Ascending aorta (tissue), 2 donors: Measurements from ENCODE around the gene ZNF334. TPM values are rescaled to one million over a fixed set of nuclear protein-coding genes. Genes with fewer than 3 reads are reported as not detected.

Experiments used
- DNase-seq, 2 donors: peaks; one replicate each; pipeline ENCODE4 v3.0.0-alpha.2; 2019; ENCODE audit warnings: low spot score in 2 of 2
- H3K27ac ChIP-seq, 2 donors: fragments of 200-600 bp; sonication (generic); one replicate each; pipeline ENCODE4 v1.5.1; 2016 to 2017; ENCODE audit warnings: mild to moderate bottlenecking in 1 of 2
- H3K27me3 ChIP-seq: fragments of 200-600 bp; sonication (generic); one replicate; pipeline ENCODE4 v1.5.1; 2017
- H3K36me3 ChIP-seq, 2 donors: fragments of 200-600 bp; sonication (generic); one replicate each; pipeline ENCODE4 v1.5.1; 2016
- H3K4me1 ChIP-seq, 2 donors: fragments of 200-600 bp; sonication (generic); one replicate each; pipeline ENCODE4 v1.5.1; 2016 to 2017; ENCODE audit warnings: mild to moderate bottlenecking in 1 of 2
- H3K4me3 ChIP-seq, 2 donors: fragments of 200-600 bp; sonication (generic); one replicate each; pipeline ENCODE4 v1.5.1; 2016 to 2017; ENCODE audit warnings: mild to moderate bottlenecking in 1 of 2
- H3K9me3 ChIP-seq, 2 donors: fragments of 200-600 bp; sonication (generic); one replicate each; pipeline ENCODE4 v1.5.1; 2016
- CTCF ChIP-seq, 3 experiments: fragments of 200-600 bp in 2 of 3; fragments of 450-650 bp in 1 of 3; sonication (generic) in 2 of 3; IDR thresholded peaks; one replicate each; pipeline ENCODE4 v1.5.1; 2016 to 2019; ENCODE audit warnings: antibody characterized with exemption in 3 of 3, mild to moderate bottlenecking in 1 of 3, moderate library complexity in 1 of 3
- intact Hi-C: fragments of 100-400 bp; cut with DNase I; formaldehyde crosslinking; loops from one replicate; pipeline ENCODE4 v1.15.1; 2023
- total RNA-seq: library from RNA; depleted of rRNA; stranded (reverse); fragments of >200 nt; gene quantifications from one replicate; pipeline ENCODE4 v1.1.0, GENCODE V29; 2016

The ZNF334 gene
- total RNA-seq, 1 donor from 2014 or later, result not detected

- Histone ChIP-seq H3K27ac (no peak overlapping the region), H3K27me3 (no peaks in the 10 kb centered on the region), H3K4me1 (no peaks in the 10 kb centered on the region), H3K36me3 (no peaks in the 10 kb centered on the region), H3K4me3 (no peak overlapping the region), H3K9me3 (no peaks in the 10 kb centered on the region)
- TF ChIP-seq CTCF (IDR thresholded peaks at IDR 0.05), result no peak
- no peak for DNase-seq
- intact Hi-C loops, result no loop called here
Observed at GRCh38 chr20:46494077-46494476, 19.3 kb downstream of the ZNF334 start.

- H3K4me3 ChIP-seq, result no peak overlapping the region
- TF ChIP-seq CTCF (IDR thresholded peaks at IDR 0.05), result no peak
- no peak for DNase-seq
- H3K4me1 ChIP-seq, result no peaks in the 10 kb centered on the region
- no peaks in the 10 kb centered on the region for H3K27me3 ChIP-seq
- H3K9me3 ChIP-seq, result no peaks in the 10 kb centered on the region
- no peak overlapping the region for H3K27ac ChIP-seq
- no peaks in the 10 kb centered on the region for H3K36me3 ChIP-seq
- intact Hi-C loops, result no loop called here
Observed at GRCh38 chr20:46491354-46491753, 22.0 kb downstream of the ZNF334 start.

DNA sequence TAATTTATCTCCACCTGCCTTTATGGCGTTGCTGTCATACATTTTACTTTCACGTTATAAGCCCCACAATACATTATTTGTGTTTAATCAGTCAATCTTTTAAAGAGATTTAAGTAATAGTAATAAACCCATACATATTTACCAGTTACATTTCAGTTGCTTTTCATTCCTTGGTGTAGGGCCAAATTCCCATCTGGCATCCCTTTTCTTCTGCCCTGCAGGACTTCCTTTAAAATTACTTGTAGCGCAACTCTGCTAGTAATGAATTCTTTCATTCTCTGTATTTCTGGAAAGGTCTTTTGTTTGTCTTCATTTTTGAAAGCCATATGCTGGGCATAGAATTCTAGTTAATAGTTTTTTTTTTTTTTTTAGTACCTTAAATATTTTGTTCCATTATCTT, 24.9 kb downstream of the ZNF334 start:
- Histone ChIP-seq H3K9me3 (no peaks in the 10 kb centered on the region), H3K4me1 (no peaks in the 10 kb centered on the region), H3K27me3 (no peaks in the 10 kb centered on the region), H3K4me3 (no peak overlapping the region), H3K36me3 (no peaks in the 10 kb centered on the region), H3K27ac (no peak overlapping the region)
- DNase-seq, result no peak
- TF ChIP-seq CTCF (IDR thresholded peaks at IDR 0.05), result no peak
- intact Hi-C loops, result no loop called here

DNA sequence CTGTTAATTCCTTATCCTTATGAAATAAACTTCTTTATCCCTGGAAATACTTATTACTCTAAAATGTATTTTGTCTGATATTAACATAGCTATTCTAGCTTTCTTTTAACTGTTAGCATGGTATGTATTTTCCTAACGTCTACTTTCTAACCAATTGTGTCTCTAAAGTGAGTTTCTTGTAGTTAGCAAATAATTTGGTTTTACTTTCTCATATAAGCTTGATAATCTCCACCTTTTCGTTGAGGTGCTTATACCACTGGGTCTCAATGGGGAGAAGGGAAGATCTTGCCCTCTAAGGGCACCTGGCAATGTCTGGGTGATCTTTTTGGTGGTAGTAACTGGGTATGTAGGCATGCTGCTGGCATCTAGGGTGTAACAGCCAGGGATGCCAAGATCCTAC, 25.7 kb downstream of the ZNF334 start:
- Histone ChIP-seq H3K9me3 (no peaks in the 10 kb centered on the region), H3K4me3 (no peak overlapping the region), H3K4me1 (no peaks in the 10 kb centered on the region), H3K36me3 (no peaks in the 10 kb centered on the region), H3K27ac (no peak overlapping the region), H3K27me3 (no peaks in the 10 kb centered on the region)
- intact Hi-C loops, result no loop called here
- no peak for DNase-seq
- TF ChIP-seq CTCF (IDR thresholded peaks at IDR 0.05), result no peak

DNA sequence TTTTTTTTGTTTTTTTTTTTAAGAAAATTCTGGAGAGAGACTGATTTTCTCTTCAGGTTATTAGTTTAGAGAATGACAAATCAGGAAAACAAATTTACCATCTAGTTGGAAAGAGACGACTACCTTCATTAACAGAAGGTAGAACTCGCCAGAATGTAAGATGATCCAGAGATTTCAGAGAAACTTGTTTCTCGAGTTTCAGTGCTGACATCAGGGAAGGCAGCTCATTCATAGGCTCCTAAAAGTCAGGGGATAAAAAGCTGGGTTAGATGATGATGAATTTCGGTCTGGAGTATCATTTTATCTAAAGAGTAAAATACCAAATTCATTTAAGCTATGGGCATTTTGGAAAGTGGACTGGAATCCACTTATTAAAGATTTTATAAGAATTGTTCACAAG, 27.9 kb downstream of the ZNF334 start:
- no peak for DNase-seq
- H3K4me1 ChIP-seq, result no peaks in the 10 kb centered on the region
- no peaks in the 10 kb centered on the region for H3K27me3 ChIP-seq
- no peak overlapping the region for H3K4me3 ChIP-seq
- no peak overlapping the region for H3K27ac ChIP-seq
- no peak for TF ChIP-seq CTCF (IDR thresholded peaks at IDR 0.05)
- no peaks in the 10 kb centered on the region for H3K9me3 ChIP-seq
- intact Hi-C loops, result no loop called here
- no peaks in the 10 kb centered on the region for H3K36me3 ChIP-seq

DNA sequence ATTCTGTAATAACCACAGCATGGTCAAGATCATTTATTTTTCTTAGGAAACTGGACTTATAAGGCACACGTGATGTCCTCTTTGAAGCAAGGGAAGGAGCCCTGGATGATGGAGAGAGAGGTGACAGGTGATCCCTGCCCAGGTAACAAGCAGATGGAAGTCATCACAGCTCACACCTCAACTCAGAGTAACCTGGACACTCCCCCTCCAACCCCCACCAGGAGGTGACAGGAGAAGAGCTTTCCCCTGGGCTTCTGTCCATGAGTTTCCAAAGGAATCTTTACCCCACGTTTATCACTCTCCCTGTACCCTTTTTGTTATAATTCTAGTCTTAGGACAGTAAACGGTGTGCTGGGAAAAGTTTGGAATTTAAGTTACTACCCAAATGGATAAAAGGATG, 28.4 kb downstream of the ZNF334 start:
- TF ChIP-seq CTCF (IDR thresholded peaks at IDR 0.05), result no peak
- H3K4me1 ChIP-seq, result no peaks in the 10 kb centered on the region
- no peak overlapping the region for H3K4me3 ChIP-seq
- H3K27ac ChIP-seq, result no peak overlapping the region
- no peaks in the 10 kb centered on the region for H3K27me3 ChIP-seq
- no peaks in the 10 kb centered on the region for H3K9me3 ChIP-seq
- intact Hi-C loops, result no loop called here
- H3K36me3 ChIP-seq, result no peaks in the 10 kb centered on the region
- no peak for DNase-seq
